Uterus (tissue), 4 donors: Measurements from ENCODE around the gene KCNA4. TPM values are rescaled to one million over a fixed set of nuclear protein-coding genes. Genes with fewer than 3 reads are reported as not detected.
"Not testable (repeated sequence)": the region's sequence is repeated elsewhere in the genome, so short reads cannot be mapped to it uniquely, and the experiment has no call there.

Source experiments
- DNase-seq, 2 donors: peaks; one replicate each; pipeline ENCODE4 v3.0.0-alpha.2; 2019 to 2020
- H3K27ac ChIP-seq, 2 donors: fragments of 200-600 bp; sonication (generic); 1 replicate in 1 of 2; 2 replicates in 1 of 2; pipeline ENCODE4 v1.5.1; 2016 to 2018
- H3K27me3 ChIP-seq, 2 donors: fragments of 200-600 bp; sonication (generic); one replicate each; pipeline ENCODE4 v1.5.1; 2018 to 2019; ENCODE audit warnings: control low read depth in 1 of 2
- H3K36me3 ChIP-seq, 2 donors: fragments of 200-600 bp; sonication (generic); one replicate each; pipeline ENCODE4 v1.5.1; 2019; ENCODE audit warnings: control low read depth in 1 of 2
- H3K4me1 ChIP-seq, 2 donors: fragments of 200-600 bp; sonication (generic); one replicate each; pipeline ENCODE4 v1.5.1; 2018 to 2019; ENCODE audit warnings: control low read depth in 1 of 2
- H3K4me3 ChIP-seq, 2 donors: fragments of 200-600 bp; sonication (generic); 1 replicate in 1 of 2; 2 replicates in 1 of 2; pipeline ENCODE4 v1.5.1; 2018 to 2019; ENCODE audit warnings: mild to moderate bottlenecking in 1 of 2
- H3K9me3 ChIP-seq, 2 donors: fragments of 200-600 bp; sonication (generic); one replicate each; pipeline ENCODE4 v1.5.1; 2019; ENCODE audit warnings: control low read depth in 1 of 2
- CTCF ChIP-seq, 4 experiments: fragments of 200-600 bp in 2 of 4; fragments of 450-650 bp in 2 of 4; sonication (generic) in 2 of 4; IDR thresholded peaks; one replicate each; pipeline ENCODE4 v1.5.1; 2016 to 2019; ENCODE audit warnings: antibody characterized with exemption in 4 of 4, mild to moderate bottlenecking in 2 of 4, moderate library complexity in 1 of 4
- POLR2A ChIP-seq, 2 donors: fragments of 450-650 bp; IDR thresholded peaks; one replicate each; pipeline ENCODE4 v1.6.1; 2016; ENCODE audit warnings: antibody characterized with exemption in 2 of 2, mild to moderate bottlenecking in 1 of 2, moderate library complexity in 1 of 2
- intact Hi-C: fragments of 100-400 bp; cut with DNase I; formaldehyde crosslinking; loops from one replicate; pipeline ENCODE4 v1.15.1; 2023; ENCODE audit warnings: low total_unique reads
- total RNA-seq, 4 donors: library from RNA; depleted of rRNA in 3 of 4; stranded (reverse); fragments of >200 nt in 3 of 4; gene quantifications; one replicate each; pipeline versions ENCODE4 v1.1.0 to v1.2.4, GENCODE V29; 2014 to 2023
- donor health status: DM: yes; HTN: yes; CAD: no.

Gene KCNA4
- total RNA-seq, 4 donors from 2014 or later, result 0.88 to 5.7 TPM; not detected in 2

- no peak for TF ChIP-seq POLR2A (IDR thresholded peaks at IDR 0.05)
- no peak for TF ChIP-seq CTCF (IDR thresholded peaks at IDR 0.05)
- Histone ChIP-seq H3K4me1 (no peaks in the 10 kb centered on the region), H3K9me3 (no peaks in the 10 kb centered on the region), H3K27ac (no peak overlapping the region), H3K27me3 (no peaks in the 10 kb centered on the region), H3K4me3 (no peak overlapping the region), H3K36me3 (peaks cover 0 to 3% of the 10 kb centered on the region in 2 donors)
- intact Hi-C loops, result no loop called here
- DNase-seq, result no peak
Measured at GRCh38 chr11:29996016-29996415, 20.8 kb downstream of the KCNA4 start.

GRCh38 chr11:29989174-29989970 lies 27.5 kb downstream of the KCNA4 start:
- no peaks in the 10 kb centered on the region for H3K9me3 ChIP-seq
- intact Hi-C loops, result no loop called here
- H3K27ac ChIP-seq, result no peak overlapping the region
- TF ChIP-seq CTCF (IDR thresholded peaks at IDR 0.05) (no peak), POLR2A (IDR thresholded peaks at IDR 0.05) (no peak)
- no peaks in the 10 kb centered on the region for H3K36me3 ChIP-seq
- no peaks in the 10 kb centered on the region for H3K4me1 ChIP-seq
- no peak overlapping the region for H3K4me3 ChIP-seq
- no peak for DNase-seq
- H3K27me3 ChIP-seq, result no peaks in the 10 kb centered on the region

GRCh38 chr11:29985248-29985647 lies 31.6 kb downstream of the KCNA4 start:
- DNase-seq, result no peak
- H3K27ac ChIP-seq, result no peak overlapping the region
- H3K4me1 ChIP-seq, result no peaks in the 10 kb centered on the region
- H3K9me3 ChIP-seq, result no peaks in the 10 kb centered on the region
- H3K4me3 ChIP-seq, result no peak overlapping the region
- intact Hi-C loops, result no loop called here
- no peaks in the 10 kb centered on the region for H3K27me3 ChIP-seq
- no peaks in the 10 kb centered on the region for H3K36me3 ChIP-seq
- TF ChIP-seq POLR2A (IDR thresholded peaks at IDR 0.05), result no peak
- no peak for TF ChIP-seq CTCF (IDR thresholded peaks at IDR 0.05)

GRCh38 chr11:29984544-29984943 lies 32.3 kb downstream of the KCNA4 start:
- no peaks in the 10 kb centered on the region for H3K27me3 ChIP-seq
- intact Hi-C loops, result no loop called here
- H3K27ac ChIP-seq, result no peak overlapping the region
- H3K4me1 ChIP-seq, result no peaks in the 10 kb centered on the region
- no peak overlapping the region for H3K4me3 ChIP-seq
- no peaks in the 10 kb centered on the region for H3K9me3 ChIP-seq
- DNase-seq, result no peak
- H3K36me3 ChIP-seq, result no peaks in the 10 kb centered on the region
- TF ChIP-seq CTCF (IDR thresholded peaks at IDR 0.05) (no peak), POLR2A (IDR thresholded peaks at IDR 0.05) (no peak)

GRCh38 chr11:29978549-29978948 lies 38.3 kb downstream of the KCNA4 start:
- H3K9me3 ChIP-seq, result no peaks in the 10 kb centered on the region
- DNase-seq, result no peak
- H3K27ac ChIP-seq, result no peak overlapping the region
- H3K4me3 ChIP-seq, result no peak overlapping the region
- TF ChIP-seq POLR2A (IDR thresholded peaks at IDR 0.05), result no peak
- TF ChIP-seq CTCF (IDR thresholded peaks at IDR 0.05), result no peak
- no peaks in the 10 kb centered on the region for H3K36me3 ChIP-seq
- no peaks in the 10 kb centered on the region for H3K27me3 ChIP-seq
- H3K4me1 ChIP-seq, result no peaks in the 10 kb centered on the region
- intact Hi-C loops, result no loop called here

GRCh38 chr11:29975580-29975979 lies 41.2 kb downstream of the KCNA4 start:
- H3K4me3 ChIP-seq, H3K27me3 ChIP-seq, H3K9me3 ChIP-seq, H3K27ac ChIP-seq, H3K4me1 ChIP-seq, intact Hi-C loops, H3K36me3 ChIP-seq, DNase-seq: not testable (repeated sequence)
